ENCODE data around the gene BGN.
A peak's percentile ranks its signal among the peaks of the same experiment; 100 is the strongest.

GRCh38 chrX:153494541-153495361 lies at the start of gene BGN:
- TF ChIP-seq POLR2AphosphoS5 (IDR thresholded peaks at IDR 0.05), result no peak
- TF ChIP-seq, protein P1, sequence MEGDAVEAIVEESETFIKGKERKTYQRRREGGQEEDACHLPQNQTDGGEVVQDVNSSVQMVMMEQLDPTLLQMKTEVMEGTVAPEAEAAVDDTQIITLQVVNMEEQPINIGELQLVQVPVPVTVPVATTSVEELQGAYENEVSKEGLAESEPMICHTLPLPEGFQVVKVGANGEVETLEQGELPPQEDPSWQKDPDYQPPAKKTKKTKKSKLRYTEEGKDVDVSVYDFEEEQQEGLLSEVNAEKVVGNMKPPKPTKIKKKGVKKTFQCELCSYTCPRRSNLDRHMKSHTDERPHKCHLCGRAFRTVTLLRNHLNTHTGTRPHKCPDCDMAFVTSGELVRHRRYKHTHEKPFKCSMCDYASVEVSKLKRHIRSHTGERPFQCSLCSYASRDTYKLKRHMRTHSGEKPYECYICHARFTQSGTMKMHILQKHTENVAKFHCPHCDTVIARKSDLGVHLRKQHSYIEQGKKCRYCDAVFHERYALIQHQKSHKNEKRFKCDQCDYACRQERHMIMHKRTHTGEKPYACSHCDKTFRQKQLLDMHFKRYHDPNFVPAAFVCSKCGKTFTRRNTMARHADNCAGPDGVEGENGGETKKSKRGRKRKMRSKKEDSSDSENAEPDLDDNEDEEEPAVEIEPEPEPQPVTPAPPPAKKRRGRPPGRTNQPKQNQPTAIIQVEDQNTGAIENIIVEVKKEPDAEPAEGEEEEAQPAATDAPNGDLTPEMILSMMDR (IDR thresholded peaks at IDR 0.05), result peak in 2 of 3 donors; percentile 16
- TF ChIP-seq POLR2A (IDR thresholded peaks at IDR 0.05), result no peak
